GM19395 (cell line): ENCODE results near the gene VIPR1.
A peak's percentile ranks its signal among the peaks of the same experiment; 100 is the strongest.

Source experiments
- ATAC-seq: cut with Tn5 transposase; IDR thresholded peaks from one replicate; pipeline ENCODE4 v1.9.1; 2021; ENCODE audit warnings: mild to moderate bottlenecking, moderate library complexity; ENCODE audit not compliant: unreplicated experiment

The VIPR1 gene

GRCh38 chr3:42502429-42503250 lies at the start of gene VIPR1:
VIPR1 (plus strand) TSS chr3:42502643; CDS start chr3:42502736, 93 bp downstream.
- ATAC-seq = peak; percentile 89

- ATAC-seq = no peak
Measured at GRCh38 chr3:42456211-42456610, 46.2 kb upstream of the VIPR1 start.

GRCh38 chr3:42459151-42459550 lies 43.3 kb upstream of the VIPR1 start:
- no peak for ATAC-seq

- ATAC-seq = no peak
Measured at GRCh38 chr3:42461762-42462161, 40.7 kb upstream of the VIPR1 start.

GRCh38 chr3:42463093-42463492 lies 39.4 kb upstream of the VIPR1 start:
- ATAC-seq = no peak

GRCh38 chr3:42468111-42468510 lies 34.3 kb upstream of the VIPR1 start:
- ATAC-seq = no peak

GRCh38 chr3:42472555-42472954 lies 29.9 kb upstream of the VIPR1 start:
- ATAC-seq = no peak

GRCh38 chr3:42473083-42473932 lies 29.1 kb upstream of the VIPR1 start:
- no peak for ATAC-seq

GRCh38 chr3:42476225-42477125 lies 26.0 kb upstream of the VIPR1 start:
- ATAC-seq = no peak

- ATAC-seq = no peak
Measured at GRCh38 chr3:42477696-42478095, 24.7 kb upstream of the VIPR1 start.

GRCh38 chr3:42478830-42479229 lies 23.6 kb upstream of the VIPR1 start:
- ATAC-seq = no peak

- no peak for ATAC-seq
Measured at GRCh38 chr3:42486814-42487565, 15.5 kb upstream of the VIPR1 start.

- no peak for ATAC-seq
Measured at GRCh38 chr3:42488687-42489086, 13.8 kb upstream of the VIPR1 start.

- ATAC-seq = no peak
Measured at GRCh38 chr3:42489116-42489936, 13.1 kb upstream of the VIPR1 start.

GRCh38 chr3:42489937-42490227 lies 12.6 kb upstream of the VIPR1 start:
- ATAC-seq = peak; percentile 24

GRCh38 chr3:42490243-42490642 lies 12.2 kb upstream of the VIPR1 start:
- peak; percentile 99 for ATAC-seq

GRCh38 chr3:42491881-42492507 lies 10.4 kb upstream of the VIPR1 start:
- ATAC-seq = no peak

GRCh38 chr3:42492508-42493080 lies 9.8 kb upstream of the VIPR1 start:
- no peak for ATAC-seq
